ENCODE measurements around the gene ACTR6.

Gene ACTR6

GRCh38 chr12:100197486-100197885 lies 3.1 kb upstream of the ACTR6 start:
- DNase-seq (ENCODE audit: extremely low read depth, low read depth) = no peak
- no peak for TF ChIP-seq CTCF (IDR thresholded peaks at IDR 0.05; ENCODE audit: low read depth, low read length)

GRCh38 chr12:100199023-100199346 lies 1.6 kb upstream of the ACTR6 start:
- TF ChIP-seq CTCF (IDR thresholded peaks at IDR 0.05; ENCODE audit: low read depth, low read length) = no peak
- DNase-seq (ENCODE audit: extremely low read depth, low read depth) = no peak

GRCh38 chr12:100199347-100200149 lies 1.1 kb upstream of the ACTR6 start:
- no peak for TF ChIP-seq CTCF (IDR thresholded peaks at IDR 0.05; ENCODE audit: low read depth, low read length)
- no peak for DNase-seq (ENCODE audit: extremely low read depth, low read depth)

GRCh38 chr12:100201604-100202423 lies 1.2 kb downstream of the ACTR6 start:
- no peak for DNase-seq (ENCODE audit: extremely low read depth, low read depth)
- TF ChIP-seq CTCF (IDR thresholded peaks at IDR 0.05; ENCODE audit: low read depth, low read length) = no peak

GRCh38 chr12:100207311-100207710 lies 6.7 kb downstream of the ACTR6 start:
- no peak for DNase-seq (ENCODE audit: extremely low read depth, low read depth)
- no peak for TF ChIP-seq CTCF (IDR thresholded peaks at IDR 0.05; ENCODE audit: low read depth, low read length)

- no peak for TF ChIP-seq CTCF (IDR thresholded peaks at IDR 0.05; ENCODE audit: low read depth, low read length)
- DNase-seq (ENCODE audit: extremely low read depth, low read depth) = no peak
These were observed 8.2 kb downstream of the ACTR6 start for GRCh38 chr12:100208834-100209233.

- DNase-seq (ENCODE audit: extremely low read depth, low read depth) = no peak
- TF ChIP-seq CTCF (IDR thresholded peaks at IDR 0.05; ENCODE audit: low read depth, low read length) = no peak
These were observed 11.1 kb downstream of the ACTR6 start for GRCh38 chr12:100211698-100212097.

All from AG09319 (cell line).